Lower leg skin (tissue), 4 donors: Measurements from ENCODE around the gene ESF1. TPM values are rescaled to one million over a fixed set of nuclear protein-coding genes. Genes with fewer than 3 reads are reported as not detected.

Source experiments
- DNase-seq, 2 donors: peaks; one replicate each; pipeline ENCODE4 v3.0.0-alpha.2; 2019; ENCODE audit warnings: low spot score in 2 of 2
- H3K4me3 ChIP-seq: fragments of 200-600 bp; sonication (generic); 2 replicates; pipeline ENCODE4 v1.5.1; 2017; ENCODE audit warnings: mild to moderate bottlenecking, low read depth; ENCODE audit not compliant: poor library complexity, severe bottlenecking
- POLR2A ChIP-seq, 2 donors: fragments of 450-650 bp; IDR thresholded peaks; one replicate each; pipeline ENCODE4 v1.6.1; 2016 to 2017; ENCODE audit warnings: antibody characterized with exemption in 2 of 2, mild to moderate bottlenecking in 1 of 2, moderate library complexity in 1 of 2
- WGBS, 2 donors: methylation state at CpG; one replicate each; pipeline ENCODE4 v1.1.5; 2018; 5-methylcytosine and 5-hydroxymethylcytosine counted together
- intact Hi-C: fragments of 100-400 bp; cut with DNase I; formaldehyde crosslinking; loops from one replicate; pipeline ENCODE4 v1.15.0; 2023; ENCODE audit warnings: low total_unique reads
- total RNA-seq, 4 donors: library from RNA; depleted of rRNA; stranded (reverse); fragments of >200 nt; gene quantifications; one replicate each; pipeline ENCODE4 v1.1.0, GENCODE V29; 2016
- TF ChIP-seq, protein P1 (sequence below), 3 donors: fragments of 450-650 bp; IDR thresholded peaks; one replicate each; pipeline ENCODE4 v1.5.1; 2016; ENCODE audit warnings: antibody characterized with exemption in 3 of 3, mild to moderate bottlenecking in 3 of 3, moderate library complexity in 2 of 3

The ESF1 gene
- total RNA-seq, 4 donors from 2014 or later: 9.5 to 11.1 (median 10.8) TPM

DNA sequence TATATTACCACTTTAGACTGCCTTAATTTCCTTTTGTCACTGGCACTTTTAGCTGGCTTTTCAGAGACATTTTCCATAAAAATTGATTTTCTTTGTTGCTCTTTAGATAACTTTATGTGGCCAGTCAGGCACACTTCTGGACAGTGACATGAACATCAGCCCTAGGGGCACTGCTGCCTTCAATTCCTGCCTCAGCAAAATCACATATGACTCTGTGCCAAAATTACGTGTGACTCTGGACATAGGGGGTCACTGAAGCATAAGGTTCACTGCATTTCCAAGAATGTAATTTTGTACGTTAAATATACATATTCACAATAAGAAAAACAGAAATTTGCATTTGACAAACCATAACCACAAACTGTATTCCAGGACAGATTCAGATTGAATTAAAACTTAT lies 66.5 kb downstream of the ESF1 start:
- intact Hi-C loops: no loop called here
- no peak overlapping the region for H3K4me3 ChIP-seq
- TF ChIP-seq, protein P1, sequence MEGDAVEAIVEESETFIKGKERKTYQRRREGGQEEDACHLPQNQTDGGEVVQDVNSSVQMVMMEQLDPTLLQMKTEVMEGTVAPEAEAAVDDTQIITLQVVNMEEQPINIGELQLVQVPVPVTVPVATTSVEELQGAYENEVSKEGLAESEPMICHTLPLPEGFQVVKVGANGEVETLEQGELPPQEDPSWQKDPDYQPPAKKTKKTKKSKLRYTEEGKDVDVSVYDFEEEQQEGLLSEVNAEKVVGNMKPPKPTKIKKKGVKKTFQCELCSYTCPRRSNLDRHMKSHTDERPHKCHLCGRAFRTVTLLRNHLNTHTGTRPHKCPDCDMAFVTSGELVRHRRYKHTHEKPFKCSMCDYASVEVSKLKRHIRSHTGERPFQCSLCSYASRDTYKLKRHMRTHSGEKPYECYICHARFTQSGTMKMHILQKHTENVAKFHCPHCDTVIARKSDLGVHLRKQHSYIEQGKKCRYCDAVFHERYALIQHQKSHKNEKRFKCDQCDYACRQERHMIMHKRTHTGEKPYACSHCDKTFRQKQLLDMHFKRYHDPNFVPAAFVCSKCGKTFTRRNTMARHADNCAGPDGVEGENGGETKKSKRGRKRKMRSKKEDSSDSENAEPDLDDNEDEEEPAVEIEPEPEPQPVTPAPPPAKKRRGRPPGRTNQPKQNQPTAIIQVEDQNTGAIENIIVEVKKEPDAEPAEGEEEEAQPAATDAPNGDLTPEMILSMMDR (IDR thresholded peaks at IDR 0.05): no peak
- TF ChIP-seq POLR2A (IDR thresholded peaks at IDR 0.05): no peak
- WGBS, 2 donors: 96% methylated on average over 2 of the region's 2 CpGs
- DNase-seq: no peak

DNA sequence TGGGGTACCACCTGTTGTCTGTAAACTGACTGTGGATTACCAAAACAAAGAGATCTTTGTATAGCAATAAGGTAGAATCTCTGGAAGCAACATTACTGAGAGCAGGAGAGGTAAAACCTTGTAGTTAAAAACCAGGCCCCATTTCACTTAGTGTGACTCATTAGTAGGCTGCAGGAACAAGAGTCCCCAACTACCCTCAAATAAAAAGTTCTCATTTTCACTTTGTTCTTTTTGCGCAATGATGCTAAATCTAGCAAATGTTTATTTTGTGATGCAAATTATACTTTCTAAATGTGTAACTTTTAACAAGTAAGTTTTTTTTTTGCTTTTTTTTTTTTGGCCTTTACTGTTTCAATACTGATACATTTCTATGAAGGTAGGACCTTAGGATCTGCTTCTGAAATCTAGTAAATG lies 67.1 kb downstream of the ESF1 start:
- no peak for DNase-seq
- TF ChIP-seq, protein P1 (IDR thresholded peaks at IDR 0.05): no peak
- no peak for TF ChIP-seq POLR2A (IDR thresholded peaks at IDR 0.05)
- intact Hi-C loops: no loop called here
- H3K4me3 ChIP-seq: no peak overlapping the region
- WGBS, 2 donors: 95 to 100% methylated on average over 1 of the region's 1 CpG

DNA sequence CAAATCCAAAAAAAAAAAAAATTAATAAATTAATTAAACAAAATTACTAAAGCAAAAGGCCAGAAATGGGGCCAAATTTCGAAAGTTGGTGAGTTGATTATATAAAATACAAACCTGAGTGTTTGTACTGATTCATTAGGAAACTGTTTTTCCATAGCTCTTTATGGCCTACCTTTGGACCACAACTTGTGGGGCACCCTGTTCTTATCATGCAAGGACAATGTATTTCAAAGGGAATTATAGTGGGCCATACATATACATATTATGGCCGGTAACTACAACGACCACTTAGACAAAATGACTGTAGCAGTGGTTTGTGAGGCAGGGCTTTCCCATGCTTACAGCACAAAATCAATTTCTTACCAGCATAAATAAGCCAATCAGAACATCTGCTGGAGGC lies 69.5 kb downstream of the ESF1 start:
- intact Hi-C loops: no loop called here
- 92 to 93% methylated on average over 3 of the region's 3 CpGs for WGBS, 2 donors
- TF ChIP-seq, protein P1 (IDR thresholded peaks at IDR 0.05): no peak
- no peak for TF ChIP-seq POLR2A (IDR thresholded peaks at IDR 0.05)
- no peak overlapping the region for H3K4me3 ChIP-seq
- no peak for DNase-seq

DNA sequence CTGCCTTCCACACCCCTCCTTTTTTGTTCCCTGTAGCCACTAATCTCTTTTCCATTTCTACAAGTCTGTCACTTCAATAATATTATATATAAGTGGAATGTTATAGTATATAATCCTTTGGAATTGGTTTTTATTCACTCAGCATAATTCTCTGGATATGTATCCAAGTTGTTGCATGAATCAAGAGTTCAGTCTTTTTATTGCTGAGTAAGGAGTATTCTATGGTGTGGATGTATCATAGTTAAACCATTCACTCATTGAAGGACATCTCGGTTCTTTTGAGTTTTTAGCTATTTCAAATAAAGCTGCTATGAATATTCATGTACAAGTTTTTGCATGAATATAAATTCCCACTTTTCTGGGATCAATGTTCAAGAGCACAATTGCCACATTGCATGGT lies 76.5 kb downstream of the ESF1 start:
- intact Hi-C loops: no loop called here
- H3K4me3 ChIP-seq: no peak overlapping the region
- TF ChIP-seq, protein P1 (IDR thresholded peaks at IDR 0.05): no peak
- no peak for TF ChIP-seq POLR2A (IDR thresholded peaks at IDR 0.05)
- DNase-seq: no peak
- 82 to 87% methylated on average over 1 of the region's 1 CpG for WGBS, 2 donors

DNA sequence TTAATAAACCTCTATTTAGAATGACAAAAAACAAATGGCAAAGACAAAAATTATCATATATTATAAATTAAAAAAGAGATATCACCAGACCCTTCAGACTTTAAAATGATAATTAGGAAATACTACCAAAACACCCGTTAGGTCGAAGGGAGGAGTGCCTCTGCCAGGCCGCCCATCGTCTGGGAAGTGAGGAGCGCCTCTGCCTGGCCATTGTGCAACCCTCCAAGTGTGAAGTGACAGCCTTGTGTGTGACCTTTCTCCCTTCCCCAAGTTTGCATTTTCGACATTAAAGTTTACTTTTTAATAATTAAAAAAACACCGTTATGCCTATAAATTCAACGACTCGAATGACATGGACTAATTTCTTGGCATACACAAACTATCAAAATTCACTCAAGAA lies 81.5 kb downstream of the ESF1 start:
- 87 to 88% methylated on average over 9 of the region's 9 CpGs for WGBS, 2 donors
- no peak for DNase-seq
- intact Hi-C loops: no loop called here
- H3K4me3 ChIP-seq: no peak overlapping the region
- TF ChIP-seq, protein P1 (IDR thresholded peaks at IDR 0.05): no peak
- no peak for TF ChIP-seq POLR2A (IDR thresholded peaks at IDR 0.05)

DNA sequence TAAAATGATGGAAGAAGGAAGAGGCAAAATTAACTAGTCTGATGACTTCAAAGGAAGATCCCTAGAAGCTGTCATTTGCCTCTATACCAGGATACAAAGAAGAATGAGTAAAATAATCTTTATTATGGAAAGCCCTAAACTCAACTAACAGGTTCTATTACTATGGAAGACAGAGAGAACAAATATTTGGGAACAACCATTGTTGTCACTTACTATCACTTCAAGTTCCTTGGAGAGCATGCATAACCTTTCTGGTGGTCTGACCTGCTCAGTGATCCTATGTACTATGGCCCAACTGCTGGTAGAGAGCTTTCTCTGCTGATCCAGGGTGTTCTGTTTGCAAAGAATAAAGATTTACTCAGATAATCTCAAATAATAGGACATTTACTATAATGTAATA lies 83.2 kb downstream of the ESF1 start:
- intact Hi-C loops: no loop called here
- no peak for TF ChIP-seq POLR2A (IDR thresholded peaks at IDR 0.05)
- TF ChIP-seq, protein P1 (IDR thresholded peaks at IDR 0.05): no peak
- no peak overlapping the region for H3K4me3 ChIP-seq
- DNase-seq: no peak
